SK-N-SH treated with all-trans-retinoic acid at 6 μM for 48 hours (cell line): ENCODE measurements around the gene MSMP.

Source experiments
- GLIS3 ChIP-seq: fragments of 250-450 bp; sonication (Bioruptor Pico); IDR thresholded peaks from 2 replicates; pipeline ENCODE4 v1.5.0; 2020; ENCODE audit warnings: mild to moderate bottlenecking, moderate library complexity
- PATZ1 ChIP-seq: fragments of 250-450 bp; sonication (Bioruptor Pico); IDR thresholded peaks from 2 replicates; pipeline ENCODE4 v1.8.0; 2020; ENCODE audit warnings: mild to moderate bottlenecking, moderate library complexity, borderline replicate concordance
- TCF4 ChIP-seq: fragments of 250-450 bp; sonication (Bioruptor Pico); IDR thresholded peaks from 2 replicates; pipeline ENCODE4 v1.8.0; 2021; ENCODE audit warnings: mild to moderate bottlenecking, moderate library complexity, borderline replicate concordance
- TF ChIP-seq, protein P1 (sequence below): fragments of 250-450 bp; sonication (Bioruptor Pico); IDR thresholded peaks from 2 replicates; pipeline ENCODE4 v1.8.0; 2021; ENCODE audit warnings: low read depth, mild to moderate bottlenecking, moderate library complexity, borderline replicate concordance

GRCh38 chr9:35732800-35733541 lies 21.1 kb downstream of the MSMP start:
- no peak for TF ChIP-seq TCF4 (CRISPR knock-in tag)
- TF ChIP-seq, protein P1, sequence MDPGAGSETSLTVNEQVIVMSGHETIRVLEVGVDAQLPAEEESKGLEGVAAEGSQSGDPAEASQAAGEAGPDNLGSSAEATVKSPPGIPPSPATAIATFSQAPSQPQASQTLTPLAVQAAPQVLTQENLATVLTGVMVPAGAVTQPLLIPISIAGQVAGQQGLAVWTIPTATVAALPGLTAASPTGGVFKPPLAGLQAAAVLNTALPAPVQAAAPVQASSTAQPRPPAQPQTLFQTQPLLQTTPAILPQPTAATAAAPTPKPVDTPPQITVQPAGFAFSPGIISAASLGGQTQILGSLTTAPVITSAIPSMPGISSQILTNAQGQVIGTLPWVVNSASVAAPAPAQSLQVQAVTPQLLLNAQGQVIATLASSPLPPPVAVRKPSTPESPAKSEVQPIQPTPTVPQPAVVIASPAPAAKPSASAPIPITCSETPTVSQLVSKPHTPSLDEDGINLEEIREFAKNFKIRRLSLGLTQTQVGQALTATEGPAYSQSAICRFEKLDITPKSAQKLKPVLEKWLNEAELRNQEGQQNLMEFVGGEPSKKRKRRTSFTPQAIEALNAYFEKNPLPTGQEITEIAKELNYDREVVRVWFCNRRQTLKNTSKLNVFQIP (CRISPR knock-in tag): no peak
- TF ChIP-seq PATZ1 (CRISPR knock-in tag): no peak
- TF ChIP-seq GLIS3 (CRISPR knock-in tag): no peak
